ENCODE data around the gene MTFP1.

Gene MTFP1, protein sequence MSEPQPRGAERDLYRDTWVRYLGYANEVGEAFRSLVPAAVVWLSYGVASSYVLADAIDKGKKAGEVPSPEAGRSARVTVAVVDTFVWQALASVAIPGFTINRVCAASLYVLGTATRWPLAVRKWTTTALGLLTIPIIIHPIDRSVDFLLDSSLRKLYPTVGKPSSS

DNA sequence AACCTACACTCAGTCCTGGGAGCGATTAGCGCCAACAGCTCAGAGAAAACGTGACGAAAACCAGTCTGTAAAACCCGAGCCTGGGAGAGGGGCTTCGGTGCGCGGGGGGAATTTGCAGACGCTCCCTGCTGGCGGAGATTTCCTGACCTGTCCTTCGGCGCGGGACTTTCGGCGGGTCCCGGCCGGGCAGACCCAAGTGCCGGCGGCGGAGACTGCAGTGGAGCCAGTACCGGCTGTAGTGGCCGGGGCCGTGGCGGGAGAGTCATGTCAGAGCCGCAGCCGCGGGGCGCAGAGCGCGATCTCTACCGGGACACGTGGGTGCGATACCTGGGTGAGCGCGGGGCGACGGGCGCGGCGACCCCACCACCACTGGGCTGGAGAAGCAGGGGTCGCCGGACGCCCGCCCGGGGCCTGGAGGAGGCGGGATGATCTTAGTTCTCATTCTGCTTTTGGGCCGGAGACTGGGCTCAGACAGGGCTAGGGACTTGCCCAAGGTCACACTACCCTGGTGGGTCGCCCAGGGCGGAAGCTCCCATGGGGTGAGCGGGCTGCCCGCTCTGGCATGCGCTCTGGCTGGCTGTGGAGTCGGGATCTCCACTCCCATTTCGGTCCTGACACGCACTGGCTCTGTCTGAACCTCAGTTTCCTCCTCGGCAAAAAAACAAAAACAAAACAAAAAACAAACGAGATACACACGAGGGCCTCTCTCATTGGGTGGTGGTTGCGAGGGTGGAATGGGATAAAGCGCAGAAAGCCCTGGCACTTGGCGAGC lies at the start of gene MTFP1:
Gene MTFP1 (plus strand): TSS at position 153 of the 772 bp plus-strand sequence. CDS start 112 bp downstream, at position 265.
- no peak for ATAC-seq
- H3K27me3 Mint-ChIP-seq: no peaks in the 10 kb centered on the region
- H3K36me3 Mint-ChIP-seq: peaks cover 29% of the 10 kb centered on the region
- peaks cover 51% of the 10 kb centered on the region for H3K4me1 Mint-ChIP-seq
- no peaks in the 10 kb centered on the region for H3K9me3 Mint-ChIP-seq
- peak within 1 kb of the TSS; percentile 94 for H3K27ac Mint-ChIP-seq
- peak within 1 kb of the TSS; percentile 99 for H3K4me3 Mint-ChIP-seq

DNA sequence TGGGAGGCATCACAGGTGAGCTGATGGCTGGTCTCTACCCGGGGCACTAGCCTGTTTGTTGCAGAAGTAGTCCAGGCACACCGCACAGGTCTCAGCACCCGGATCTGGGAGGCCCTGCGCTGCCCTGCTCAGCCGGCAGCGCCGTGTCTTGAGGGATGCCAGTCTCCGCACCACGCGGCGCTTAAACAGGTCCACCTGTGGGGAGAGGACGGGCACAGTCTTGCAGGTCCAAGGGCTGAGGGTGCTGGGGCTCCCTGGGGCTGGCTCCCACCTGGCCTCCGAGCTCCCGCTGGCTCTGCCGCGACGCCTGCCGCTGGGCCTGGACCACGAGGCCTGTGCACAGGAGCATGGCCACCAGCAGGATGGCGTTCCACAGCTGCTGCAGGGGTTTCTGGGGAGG lies 45.6 kb upstream of the MTFP1 start:
- no peak overlapping the region for H3K27ac Mint-ChIP-seq
- peaks cover 15% of the 10 kb centered on the region for H3K4me1 Mint-ChIP-seq
- H3K36me3 Mint-ChIP-seq: peaks cover 20% of the 10 kb centered on the region
- H3K9me3 Mint-ChIP-seq: no peaks in the 10 kb centered on the region
- H3K4me3 Mint-ChIP-seq: no peak overlapping the region
- ATAC-seq: no peak
- H3K27me3 Mint-ChIP-seq: no peaks in the 10 kb centered on the region

DNA sequence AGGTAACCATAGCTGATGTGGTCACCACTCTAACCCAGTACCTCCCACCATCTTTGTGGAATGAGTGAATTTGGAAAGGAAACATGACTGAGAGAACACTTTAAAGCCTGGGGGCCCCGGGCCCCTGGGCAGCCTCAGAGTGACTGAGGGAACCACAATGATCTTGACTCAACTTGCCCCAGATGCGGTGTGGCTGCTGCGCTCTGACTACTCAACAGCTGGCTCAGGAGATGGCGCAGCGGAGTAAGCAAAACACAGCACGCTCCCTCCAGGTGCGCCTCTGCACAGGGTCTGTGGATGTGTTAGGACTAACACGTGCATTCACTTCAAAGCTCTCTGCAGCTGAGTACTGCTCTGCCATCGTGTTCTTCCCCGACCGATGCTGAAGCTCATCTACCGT lies 44.3 kb upstream of the MTFP1 start:
- Mint-ChIP-seq H3K4me1 (peaks cover 20% of the 10 kb centered on the region), H3K27ac (no peak overlapping the region), H3K9me3 (no peaks in the 10 kb centered on the region), H3K27me3 (no peaks in the 10 kb centered on the region), H3K4me3 (no peak overlapping the region), H3K36me3 (peaks cover 15% of the 10 kb centered on the region)
- no peak for ATAC-seq

- H3K4me3 Mint-ChIP-seq: no peak overlapping the region
- ATAC-seq: no peak
- peaks cover 15% of the 10 kb centered on the region for H3K36me3 Mint-ChIP-seq
- H3K27ac Mint-ChIP-seq: no peak overlapping the region
- peaks cover 29% of the 10 kb centered on the region for H3K4me1 Mint-ChIP-seq
- H3K27me3 Mint-ChIP-seq: no peaks in the 10 kb centered on the region
- H3K9me3 Mint-ChIP-seq: no peaks in the 10 kb centered on the region
These were observed 43.2 kb upstream of the MTFP1 start for GRCh38 chr22:30382340-30382739.

DNA sequence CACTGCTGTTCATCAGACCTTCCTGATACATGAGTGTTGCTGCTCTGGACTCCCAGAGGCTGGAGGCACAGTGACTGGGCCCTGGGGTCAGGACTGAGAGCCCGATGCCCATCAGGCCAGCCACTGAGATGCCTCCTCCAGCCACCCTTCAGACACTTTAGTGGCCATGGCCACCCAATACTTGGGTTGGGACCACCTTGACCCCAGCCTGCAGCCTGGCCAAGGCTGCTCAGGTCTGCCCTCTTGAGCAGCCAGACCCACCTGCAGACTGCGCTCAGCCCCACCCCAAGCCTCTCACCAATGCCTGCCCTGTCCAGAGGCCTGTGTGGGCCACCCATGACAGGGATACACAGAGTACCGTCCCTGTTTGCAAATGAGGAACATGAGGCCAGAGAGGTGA lies 42.5 kb upstream of the MTFP1 start:
- H3K4me3 Mint-ChIP-seq: no peak overlapping the region
- no peaks in the 10 kb centered on the region for H3K9me3 Mint-ChIP-seq
- H3K36me3 Mint-ChIP-seq: peaks cover 15% of the 10 kb centered on the region
- H3K27me3 Mint-ChIP-seq: no peaks in the 10 kb centered on the region
- H3K4me1 Mint-ChIP-seq: peaks cover 32% of the 10 kb centered on the region
- H3K27ac Mint-ChIP-seq: no peak overlapping the region
- ATAC-seq: no peak

DNA sequence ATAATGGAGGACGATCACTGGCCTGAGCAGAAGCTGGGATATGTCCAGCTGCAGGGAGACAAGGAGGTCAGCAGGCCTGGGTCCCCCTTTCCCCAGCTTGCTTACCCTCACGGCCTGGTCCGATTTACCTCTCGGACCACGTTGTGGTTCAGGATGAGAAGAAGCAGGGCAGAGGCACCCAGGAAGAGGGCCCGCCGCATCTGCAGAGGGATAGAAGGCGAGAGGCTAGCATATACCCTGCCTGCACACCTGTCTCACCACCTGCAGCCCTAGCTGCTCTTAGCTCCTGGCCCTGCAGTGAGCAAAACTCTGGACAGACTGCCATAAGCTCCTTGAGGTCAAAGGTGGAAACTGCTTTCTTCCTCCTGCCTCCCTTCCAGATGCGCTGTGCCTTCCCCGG lies 39.6 kb upstream of the MTFP1 start:
- Mint-ChIP-seq H3K27ac (peak overlapping the region; percentile 55), H3K4me1 (peaks cover 27% of the 10 kb centered on the region), H3K9me3 (no peaks in the 10 kb centered on the region), H3K27me3 (no peaks in the 10 kb centered on the region), H3K36me3 (peaks cover 2% of the 10 kb centered on the region), H3K4me3 (peak overlapping the region; percentile 86)
- ATAC-seq: no peak

DNA sequence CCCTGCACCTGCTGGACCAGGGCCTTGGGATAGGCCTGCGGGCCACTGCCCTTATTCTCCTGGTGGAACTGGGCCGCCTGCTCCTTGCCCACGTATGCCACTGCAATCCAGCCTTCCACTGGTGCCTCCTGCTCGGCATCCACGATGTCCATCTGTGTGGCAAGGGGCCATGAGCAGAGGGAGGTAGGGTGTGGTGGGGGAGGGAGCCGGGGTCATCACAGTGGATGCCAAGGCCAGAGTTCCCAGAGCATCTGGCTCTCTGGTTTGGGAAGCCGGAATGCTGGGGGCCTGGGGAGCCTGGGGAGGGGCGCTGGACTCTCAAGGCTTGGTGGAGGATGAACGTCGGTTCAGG lies 39.0 kb upstream of the MTFP1 start:
- H3K27ac Mint-ChIP-seq: peak overlapping the region; percentile 55
- no peaks in the 10 kb centered on the region for H3K9me3 Mint-ChIP-seq
- H3K4me3 Mint-ChIP-seq: peak overlapping the region; percentile 86
- H3K4me1 Mint-ChIP-seq: peaks cover 32% of the 10 kb centered on the region
- H3K27me3 Mint-ChIP-seq: no peaks in the 10 kb centered on the region
- ATAC-seq: peak; percentile 0
- no peaks in the 10 kb centered on the region for H3K36me3 Mint-ChIP-seq

DNA sequence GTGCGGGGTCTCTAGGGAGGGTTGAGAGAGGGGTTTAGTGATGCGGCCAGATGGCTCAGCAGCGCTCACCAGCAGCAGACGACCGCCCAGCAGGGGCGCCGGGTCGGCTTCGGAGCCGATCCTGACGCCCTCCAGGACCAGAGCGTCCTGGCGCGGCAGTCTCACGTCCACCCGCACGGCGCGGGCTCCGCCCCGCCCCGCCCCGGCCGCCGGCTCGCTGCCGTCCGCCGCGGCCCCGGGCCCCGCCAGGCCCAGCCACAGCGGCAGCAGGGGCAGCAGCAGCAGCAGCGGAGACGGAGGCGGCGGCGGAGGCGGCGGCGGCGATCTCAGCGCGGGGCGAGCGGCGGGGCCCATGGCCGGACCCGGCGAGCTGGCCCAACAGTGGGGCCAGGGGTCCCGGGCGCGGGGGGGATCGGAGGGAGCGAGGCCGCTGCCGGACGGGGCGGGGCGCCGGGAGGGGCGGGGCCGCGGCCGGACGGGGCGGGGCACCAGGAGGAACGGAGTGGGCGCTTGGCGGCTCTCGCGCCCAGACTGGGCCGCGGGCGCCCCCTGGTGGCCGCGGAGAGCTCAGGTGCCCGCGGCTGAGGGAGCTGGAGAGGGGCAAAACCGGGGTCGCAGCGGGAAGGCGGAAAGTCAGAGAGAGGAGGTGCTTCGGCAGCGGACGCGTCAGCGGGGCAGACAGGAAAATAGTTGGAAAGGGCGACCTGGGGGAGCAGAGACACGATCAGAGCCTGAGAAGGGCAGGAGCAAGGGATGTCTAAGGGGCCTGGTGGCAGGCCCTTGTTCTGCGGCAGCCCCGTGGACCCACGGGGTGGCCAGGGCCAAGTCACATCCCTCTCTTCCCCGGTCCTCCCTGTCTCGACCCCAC lies 38.4 kb upstream of the MTFP1 start, which contains the start of gene RNF215:
Gene RNF215 (minus strand): TSS at position 452 of the 868 bp plus-strand sequence. CDS start 98 bp downstream, at position 354.
- H3K27ac Mint-ChIP-seq: peak within 1 kb of the TSS; percentile 55
- H3K9me3 Mint-ChIP-seq: no peaks in the 10 kb centered on the region
- no peaks in the 10 kb centered on the region for H3K36me3 Mint-ChIP-seq
- H3K27me3 Mint-ChIP-seq: no peaks in the 10 kb centered on the region
- peak within 1 kb of the TSS; percentile 86 for H3K4me3 Mint-ChIP-seq
- ATAC-seq: peak; percentile 94
- H3K4me1 Mint-ChIP-seq: peaks cover 37% of the 10 kb centered on the region

GRCh38 chr22:30390974-30391691 lies 34.4 kb upstream of the MTFP1 start:
- Mint-ChIP-seq H3K27ac (peak overlapping the region; percentile 88), H3K36me3 (no peaks in the 10 kb centered on the region), H3K27me3 (peaks cover under 1% of the 10 kb centered on the region), H3K4me1 (peaks cover 47% of the 10 kb centered on the region), H3K4me3 (no peak overlapping the region), H3K9me3 (no peaks in the 10 kb centered on the region)
- ATAC-seq: peak; percentile 70

GRCh38 chr22:30392661-30393321 lies 32.8 kb upstream of the MTFP1 start:
- ATAC-seq: no peak
- peaks cover 43% of the 10 kb centered on the region for H3K4me1 Mint-ChIP-seq
- H3K4me3 Mint-ChIP-seq: no peak overlapping the region
- no peaks in the 10 kb centered on the region for H3K9me3 Mint-ChIP-seq
- H3K27me3 Mint-ChIP-seq: peaks cover 17% of the 10 kb centered on the region
- H3K36me3 Mint-ChIP-seq: no peaks in the 10 kb centered on the region
- H3K27ac Mint-ChIP-seq: no peak overlapping the region

DNA sequence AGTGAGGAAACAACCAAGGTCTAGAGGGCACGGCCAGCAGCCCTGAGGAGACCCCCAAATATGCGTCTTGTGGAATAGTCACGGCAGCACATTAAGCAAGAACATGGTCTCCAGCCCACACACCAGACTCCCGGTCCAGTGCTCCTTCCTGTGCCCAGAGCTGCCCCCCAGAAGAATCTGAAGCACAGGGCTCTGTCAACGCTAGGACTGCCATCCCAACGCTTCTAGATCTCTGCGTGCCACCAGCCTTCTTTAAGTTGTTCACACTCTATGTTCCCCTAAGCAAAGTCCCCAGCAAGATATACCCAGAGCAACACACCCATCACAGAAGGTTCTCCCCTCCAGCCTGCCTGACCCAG lies 32.3 kb upstream of the MTFP1 start:
- Mint-ChIP-seq H3K27ac (no peak overlapping the region), H3K36me3 (no peaks in the 10 kb centered on the region), H3K4me1 (peaks cover 48% of the 10 kb centered on the region), H3K4me3 (no peak overlapping the region), H3K27me3 (peaks cover 22% of the 10 kb centered on the region), H3K9me3 (no peaks in the 10 kb centered on the region)
- no peak for ATAC-seq

DNA sequence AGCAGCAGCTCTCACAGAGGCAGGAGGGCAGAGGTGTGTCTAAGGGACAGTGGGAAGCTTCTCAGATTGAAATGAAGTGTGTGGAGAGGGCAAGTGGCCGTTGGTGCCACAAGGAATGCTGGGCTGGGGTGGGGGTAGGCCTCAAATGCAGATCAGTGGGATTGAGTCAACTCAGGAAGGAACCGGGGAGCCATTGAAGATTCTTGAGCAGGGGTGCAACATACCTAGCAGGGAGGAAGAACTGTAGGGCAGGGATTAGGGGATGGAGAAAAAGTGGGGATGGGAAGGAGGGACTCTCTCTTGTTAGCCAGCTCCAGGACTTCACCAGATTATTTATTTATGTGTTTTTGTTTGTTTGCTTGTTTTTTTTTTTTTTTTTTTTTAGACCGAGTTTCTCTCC lies 31.7 kb upstream of the MTFP1 start:
- H3K27me3 Mint-ChIP-seq: peaks cover 25% of the 10 kb centered on the region
- no peak for ATAC-seq
- H3K4me1 Mint-ChIP-seq: peaks cover 48% of the 10 kb centered on the region
- no peaks in the 10 kb centered on the region for H3K36me3 Mint-ChIP-seq
- no peaks in the 10 kb centered on the region for H3K9me3 Mint-ChIP-seq
- no peak overlapping the region for H3K4me3 Mint-ChIP-seq
- no peak overlapping the region for H3K27ac Mint-ChIP-seq

GRCh38 chr22:30396871-30397655 lies 28.5 kb upstream of the MTFP1 start, which contains the start of gene SEC14L2:
SEC14L2 (plus strand) TSS chr22:30397018; CDS start chr22:30397117, 99 bp downstream.
- peaks cover 31% of the 10 kb centered on the region for H3K27me3 Mint-ChIP-seq
- ATAC-seq: peak; percentile 75
- no peaks in the 10 kb centered on the region for H3K9me3 Mint-ChIP-seq
- no peaks in the 10 kb centered on the region for H3K36me3 Mint-ChIP-seq
- peak within 1 kb of the TSS; percentile 84 for H3K27ac Mint-ChIP-seq
- peaks cover 34% of the 10 kb centered on the region for H3K4me1 Mint-ChIP-seq
- H3K4me3 Mint-ChIP-seq: peak within 1 kb of the TSS; percentile 90
